ENCODE data around the gene IL1F10. TPM values are rescaled to one million over a fixed set of nuclear protein-coding genes. Genes with fewer than 3 reads are reported as not detected.

Gene IL1F10
- total and polyA plus RNA-seq, 10 of the 15 experiments (the other 5 are each of a cell fraction or from before 2014, with no cell fraction given): not detected

GRCh38 chr2:113060796-113061195 lies 7.0 kb upstream of the IL1F10 start (continued):
- TF ChIP-seq ELK1 (IDR thresholded peaks at IDR 0.05; ENCODE audit: low read depth, low read length) (no peak), NBN (IDR thresholded peaks at IDR 0.05) (no peak), SMARCA5 (IDR thresholded peaks at IDR 0.05) (no peak), PRDM15 (CRISPR knock-in tag; IDR thresholded peaks at IDR 0.05) (no peak)

- Histone ChIP-seq H3K27me3 (replicated peaks in 1 of 2; ENCODE audit: control insufficient read depth in 2 of 2, insufficient read depth in 2 of 2, low read length in 1 of 2) (no peaks in the 10 kb centered on the region), H3K79me2 (ENCODE audit: control insufficient read depth, insufficient read depth, low read length) (no peaks in the 10 kb centered on the region), H3K9ac (ENCODE audit: control insufficient read depth, insufficient read depth, low read length) (no peak overlapping the region), H3K27ac (ENCODE audit: control insufficient read depth, insufficient read depth) (no peak overlapping the region), H3K4me3 (no peak overlapping the region), H3K4me1 (ENCODE audit: control insufficient read depth, insufficient read depth, low read length) (no peaks in the 10 kb centered on the region), H3K36me3 (ENCODE audit: control insufficient read depth in 2 of 2, insufficient read depth in 2 of 2, low read length in 1 of 2) (no peaks in the 10 kb centered on the region), H3K4me2 (ENCODE audit: control insufficient read depth, insufficient read depth) (no peak overlapping the region), H2AFZ (ENCODE audit: control insufficient read depth, low read depth, low read length) (no peak overlapping the region), H4K20me1 (ENCODE audit: control insufficient read depth, insufficient read depth) (no peaks in the 10 kb centered on the region), H3K9me3 (replicated peaks; ENCODE audit: control insufficient read depth, insufficient read depth, low read length) (no peaks in the 10 kb centered on the region; the same call in 2 of the 3 replicates)
- SMC1A ChIA-PET (ENCODE audit: uncharacterized antibody, unreplicated experiment): no interaction called here
- in situ Hi-C loops (cut with MboI): no loop called here
- DNase-seq (ENCODE audit: low read depth, low spot score) (no peak), ATAC-seq (no peak), FAIRE-seq (no peak)
- 13% methylated on average over 2 of the region's 2 CpGs for WGBS (ENCODE audit: insufficient coverage, insufficient replicate concordance, low lambda C conversion rate, missing lambda C conversion rate)
- no TSS peak for BruUV-seq (replicated peaks)
- POLR2A ChIA-PET: no interaction called here
- RAD21 ChIA-PET (ENCODE audit: unreplicated experiment): no interaction called here
- intact Hi-C loops (cut with micrococcal nuclease; ENCODE audit: unreplicated experiment): no loop called here
- CTCF ChIA-PET: no interaction called here
- no peak for TF ChIP-seq ZBTB11 (CRISPR knock-in tag; IDR thresholded peaks at IDR 0.05)
- no peak for TF ChIP-seq SMAD1 (IDR thresholded peaks at IDR 0.05; ENCODE audit: low read depth, partially characterized antibody)
- TF ChIP-seq IRF3 (IDR thresholded peaks at IDR 0.05): no peak
- TF ChIP-seq ZZZ3 (IDR thresholded peaks at IDR 0.05; ENCODE audit: control insufficient read depth, insufficient read length, low read depth): no peak
- no peak for TF ChIP-seq EP300 (IDR thresholded peaks at IDR 0.05; ENCODE audit: borderline replicate concordance in 1 of 2, control insufficient read depth in 1 of 2, low read depth in 2 of 2, low read length in 2 of 2)
- TF ChIP-seq TCF7 (IDR thresholded peaks at IDR 0.05; ENCODE audit: borderline replicate concordance): no peak
Measured at GRCh38 chr2:113061241-113061640, 6.5 kb upstream of the IL1F10 start.
